Kidney (tissue), 14 donors: ENCODE measurements around the gene CDKN3. TPM values are rescaled to one million over a fixed set of nuclear protein-coding genes. Genes with fewer than 3 reads are reported as not detected.
"Not testable (repeated sequence)": the region's sequence is repeated elsewhere in the genome, so short reads cannot be mapped to it uniquely, and the experiment has no call there.

Source experiments
- DNase-seq, 5 donors: peaks; one replicate each; pipeline ENCODE4 v3.0.0-alpha.2; 2013 to 2020
- FAIRE-seq: peaks from 2 replicates; lab custom pipeline; 2012; peaks lifted over from hg19 to GRCh38; lab: Jason Lieb, UNC
- H3K27ac ChIP-seq, 2 donors: one replicate each; pipeline ENCODE4 v1.7.0; 2013; ENCODE audit warnings: low read depth in 2 of 2, low read length in 2 of 2, inconsistent platforms in 1 of 2
- H3K27me3 ChIP-seq: one replicate; pipeline ENCODE4 v1.7.1; 2013; ENCODE audit warnings: low read length, inconsistent platforms; ENCODE audit not compliant: control insufficient read depth, insufficient read depth
- H3K36me3 ChIP-seq, 3 donors: one replicate each; pipeline versions ENCODE4 v1.7.0 to v1.7.1; 2013; ENCODE audit warnings: low read length in 3 of 3, control low read depth in 1 of 3, inconsistent platforms in 1 of 3; ENCODE audit not compliant: insufficient read depth in 3 of 3, control insufficient read depth in 2 of 3
- H3K4me1 ChIP-seq, 3 donors: one replicate each; pipeline versions ENCODE4 v1.7.0 to v1.7.1; 2013; ENCODE audit warnings: low read length in 3 of 3, inconsistent platforms in 1 of 3, low read depth in 1 of 3; ENCODE audit not compliant: control insufficient read depth in 2 of 3, insufficient read depth in 2 of 3
- H3K4me3 ChIP-seq, 3 donors: one replicate each; pipeline versions ENCODE4 v1.7.0 to v1.8.1; 2013; ENCODE audit warnings: low read length in 3 of 3, control low read depth in 1 of 3, inconsistent platforms in 1 of 3
- H3K9ac ChIP-seq, 3 donors: one replicate each; pipeline versions ENCODE4 v1.7.0 to v1.7.1; 2013; ENCODE audit warnings: low read length in 3 of 3, control low read depth in 1 of 3, inconsistent platforms in 1 of 3
- H3K9me3 ChIP-seq, 3 donors: one replicate each; pipeline versions ENCODE4 v1.7.0 to v1.7.1; 2013; ENCODE audit warnings: low read length in 3 of 3, control low read depth in 1 of 3, inconsistent platforms in 1 of 3; ENCODE audit not compliant: control insufficient read depth in 2 of 3, insufficient read depth in 1 of 3
- CTCF ChIP-seq: IDR thresholded peaks from 3 replicates; pipeline ENCODE4 v1.5.1; 2012; ENCODE audit warnings: mild to moderate bottlenecking, moderate library complexity, borderline replicate concordance; ENCODE audit not compliant: insufficient read depth; ENCODE audit errors: extremely low read depth
- intact Hi-C: fragments of 100-400 bp; cut with DNase I; formaldehyde crosslinking; loops from one replicate; pipeline ENCODE4 v1.11.1; 2022
- polyA plus RNA-seq: library from polyadenylated mRNA; stranded (reverse); fragments of 350-450 nt; fragmentation: Illumina TruSeq; extraction: RNeasy Lipid Tissue Mini Kit (QIAGEN cat#74804); gene quantifications from one replicate; pipeline ENCODE4 v1.2.3, GENCODE V29; 2014; ENCODE audit warnings: low read depth, low replicate concordance; ENCODE audit not compliant: insufficient read depth
- total RNA-seq: library from RNA; stranded (reverse); fragmentation: NEBNext Ultra II Directional; extraction: Animal tissue kit (Norgen Biotek cat#: 25700); gene quantifications from one replicate; pipeline ENCODE4 v1.2.1, GENCODE V29; 2021
- donor health status: control.
- donor health status: control.
- donor health status: control.
- donor health status: control.
- donor health status: control.
- donor health status: DM: yes; HTN: yes; CAD: no.
- donor health status: Normal renal cell carcinoma (clear cell type).

The CDKN3 gene
- total and polyA plus RNA-seq, 2 donors from 2014 or later: 1.2 to 2.1 TPM

DNA sequence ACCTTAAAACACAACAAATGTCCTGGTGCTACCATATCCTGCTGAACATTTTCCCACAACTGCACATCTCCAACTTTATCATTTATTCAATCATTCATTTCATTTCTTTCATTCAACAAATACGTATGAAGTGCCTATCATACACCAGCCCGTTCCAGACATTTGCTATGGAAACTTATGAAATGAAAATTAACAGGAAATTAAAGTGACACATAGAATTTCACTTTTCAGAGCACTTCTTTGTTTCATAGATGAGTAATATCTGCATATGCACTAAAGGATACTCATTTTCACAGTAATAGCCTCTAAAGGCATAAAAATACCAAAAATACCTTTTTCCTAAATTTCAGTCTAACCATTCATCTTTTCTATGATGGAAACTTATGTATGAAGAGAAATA is 31.7 kb downstream of the CDKN3 start:
- H3K9ac ChIP-seq: no peak overlapping the region
- TF ChIP-seq CTCF: no peak
- no peaks in the 10 kb centered on the region for H3K27me3 ChIP-seq
- H3K27ac ChIP-seq: no peak overlapping the region
- H3K4me3 ChIP-seq: no peak overlapping the region
- intact Hi-C loops: no loop called here
- no peaks in the 10 kb centered on the region for H3K9me3 ChIP-seq
- FAIRE-seq: no peak
- no peak for DNase-seq
- no peaks in the 10 kb centered on the region for H3K4me1 ChIP-seq
- H3K36me3 ChIP-seq: peaks cover 9 to 29% (median 25%) of the 10 kb centered on the region in 3 donors

DNA sequence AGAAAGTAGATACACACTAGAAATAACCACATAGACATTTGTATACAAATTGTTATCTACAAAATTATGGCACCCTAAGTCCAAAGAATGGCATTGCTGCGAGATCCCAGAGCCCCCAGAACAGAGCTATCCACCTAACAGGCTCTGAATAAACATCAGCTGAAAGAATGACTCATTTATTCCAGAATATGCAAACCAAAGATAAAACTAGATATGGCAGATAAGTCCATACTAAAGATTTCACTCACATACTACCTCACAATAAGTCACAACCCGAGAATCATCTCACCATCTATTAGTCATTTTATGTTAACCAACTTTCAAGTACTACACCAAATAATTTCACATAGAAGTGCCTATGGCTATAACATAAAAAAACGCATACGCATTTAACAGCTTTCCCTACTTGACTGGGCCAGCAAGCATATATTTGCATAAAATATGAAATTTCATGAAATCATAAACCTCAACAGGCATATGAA is 38.7 kb downstream of the CDKN3 start:
- Histone ChIP-seq H3K4me3 (no peak overlapping the region), H3K9ac (no peak overlapping the region), H3K27me3 (no peaks in the 10 kb centered on the region), H3K4me1 (peaks cover 0 to 5% (median 4%) of the 10 kb centered on the region in 3 donors), H3K27ac (no peak overlapping the region), H3K36me3 (no peaks in the 10 kb centered on the region), H3K9me3 (no peaks in the 10 kb centered on the region)
- TF ChIP-seq CTCF: no peak
- intact Hi-C loops: no loop called here
- no peak for DNase-seq
- FAIRE-seq: no peak

- not testable (repeated sequence) for FAIRE-seq, H3K9me3 ChIP-seq
Measured at GRCh38 chr14:54437954-54438353, 41.1 kb downstream of the CDKN3 start.

GRCh38 chr14:54438703-54439102 is 41.9 kb downstream of the CDKN3 start:
- H3K27me3 ChIP-seq: no peaks in the 10 kb centered on the region
- no peak overlapping the region for H3K9ac ChIP-seq
- TF ChIP-seq CTCF: no peak
- intact Hi-C loops: no loop called here
- no peak overlapping the region for H3K4me3 ChIP-seq
- no peak for FAIRE-seq
- no peak overlapping the region for H3K27ac ChIP-seq
- no peaks in the 10 kb centered on the region for H3K36me3 ChIP-seq
- H3K9me3 ChIP-seq: no peaks in the 10 kb centered on the region
- peaks cover 0 to 5% (median 4%) of the 10 kb centered on the region in 3 donors for H3K4me1 ChIP-seq
- peak in 2 of 5 donors; percentile 16 to 33 for DNase-seq

More at GRCh38 chr14:54437954-54438353, 41.1 kb downstream of the CDKN3 start:
- H3K36me3 ChIP-seq, H3K27me3 ChIP-seq, intact Hi-C loops, H3K4me1 ChIP-seq, H3K4me3 ChIP-seq, DNase-seq, H3K9ac ChIP-seq, H3K27ac ChIP-seq: not testable (repeated sequence)
